B cell (primary cell): ENCODE measurements around the gene NELFE.

ENCODE experiments used
- CTCF ChIP-seq: fragments of 200-600 bp; IDR thresholded peaks from one replicate; pipeline ENCODE4 v1.8.0; 2022; ENCODE audit warnings: antibody characterized with exemption, mild to moderate bottlenecking
- EZH2 ChIP-seq: IDR thresholded peaks from 2 replicates; pipeline ENCODE4 v1.6.1; 2012; ENCODE audit warnings: borderline replicate concordance, low read depth, mild to moderate bottlenecking, moderate library complexity, low read length; ENCODE audit not compliant: insufficient read depth, poor library complexity, severe bottlenecking

GRCh38 chr6:31903957-31904356, 54.8 kb downstream of the NELFE start:
- no peak for TF ChIP-seq CTCF
- TF ChIP-seq EZH2: no peak
